ENCODE results near the gene TMEM245.

TMEM245 gene

GRCh38 chr9:108996643-108997042 is 123.1 kb downstream of the TMEM245 start:
- TF ChIP-seq CTCF (IDR thresholded peaks at IDR 0.05; ENCODE audit: low read depth, low read length), result no peak
- no peak for DNase-seq (ENCODE audit: extremely low read depth, low read depth)

GRCh38 chr9:108994695-108995094 is 125.1 kb downstream of the TMEM245 start:
- TF ChIP-seq CTCF (IDR thresholded peaks at IDR 0.05; ENCODE audit: low read depth, low read length), result no peak

GRCh38 chr9:108991479-108991878 is 128.3 kb downstream of the TMEM245 start:
- no peak for TF ChIP-seq CTCF (IDR thresholded peaks at IDR 0.05; ENCODE audit: low read depth, low read length)
- DNase-seq (ENCODE audit: extremely low read depth, low read depth), result no peak

More at GRCh38 chr9:108994695-108995094, 125.1 kb downstream of the TMEM245 start:
- no peak for DNase-seq (ENCODE audit: extremely low read depth, low read depth)

GRCh38 chr9:108983885-108984284 is 135.9 kb downstream of the TMEM245 start:
- DNase-seq (ENCODE audit: extremely low read depth, low read depth), result no peak
- TF ChIP-seq CTCF (IDR thresholded peaks at IDR 0.05; ENCODE audit: low read depth, low read length), result no peak

GRCh38 chr9:108980893-108981292 is 138.9 kb downstream of the TMEM245 start:
- no peak for TF ChIP-seq CTCF (IDR thresholded peaks at IDR 0.05; ENCODE audit: low read depth, low read length)
- no peak for DNase-seq (ENCODE audit: extremely low read depth, low read depth)

- no peak for TF ChIP-seq CTCF (IDR thresholded peaks at IDR 0.05; ENCODE audit: low read depth, low read length)
- DNase-seq (ENCODE audit: extremely low read depth, low read depth), result no peak
Observed at GRCh38 chr9:108978205-108978604, 141.5 kb downstream of the TMEM245 start.

- DNase-seq (ENCODE audit: extremely low read depth, low read depth), result no peak
- no peak for TF ChIP-seq CTCF (IDR thresholded peaks at IDR 0.05; ENCODE audit: low read depth, low read length)
Observed at GRCh38 chr9:108973895-108974294, 145.9 kb downstream of the TMEM245 start.

Data from AG09319 (cell line).